ENCODE measurements around the gene PDZRN3.

The PDZRN3 gene

DNA sequence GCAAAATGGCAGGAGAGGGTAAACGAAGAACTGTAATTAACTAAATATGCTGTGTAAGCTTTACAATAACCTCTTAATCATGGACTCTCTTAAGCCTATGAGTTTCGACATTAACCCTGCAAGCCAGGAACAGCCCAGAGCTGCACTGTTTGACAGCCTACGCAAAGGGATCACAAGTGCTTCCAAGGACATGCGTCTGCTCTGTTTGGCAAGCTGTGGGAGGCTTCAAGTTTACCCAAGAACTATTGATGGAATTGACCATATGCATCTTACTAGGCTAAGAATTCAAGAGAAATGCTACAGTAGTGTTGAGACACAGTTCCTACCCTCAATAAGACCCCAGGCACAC is 66.0 kb downstream of the PDZRN3 start:
- DNase-seq (ENCODE audit: low read depth in 2 of 2, low spot score in 1 of 2): no peak

DNA sequence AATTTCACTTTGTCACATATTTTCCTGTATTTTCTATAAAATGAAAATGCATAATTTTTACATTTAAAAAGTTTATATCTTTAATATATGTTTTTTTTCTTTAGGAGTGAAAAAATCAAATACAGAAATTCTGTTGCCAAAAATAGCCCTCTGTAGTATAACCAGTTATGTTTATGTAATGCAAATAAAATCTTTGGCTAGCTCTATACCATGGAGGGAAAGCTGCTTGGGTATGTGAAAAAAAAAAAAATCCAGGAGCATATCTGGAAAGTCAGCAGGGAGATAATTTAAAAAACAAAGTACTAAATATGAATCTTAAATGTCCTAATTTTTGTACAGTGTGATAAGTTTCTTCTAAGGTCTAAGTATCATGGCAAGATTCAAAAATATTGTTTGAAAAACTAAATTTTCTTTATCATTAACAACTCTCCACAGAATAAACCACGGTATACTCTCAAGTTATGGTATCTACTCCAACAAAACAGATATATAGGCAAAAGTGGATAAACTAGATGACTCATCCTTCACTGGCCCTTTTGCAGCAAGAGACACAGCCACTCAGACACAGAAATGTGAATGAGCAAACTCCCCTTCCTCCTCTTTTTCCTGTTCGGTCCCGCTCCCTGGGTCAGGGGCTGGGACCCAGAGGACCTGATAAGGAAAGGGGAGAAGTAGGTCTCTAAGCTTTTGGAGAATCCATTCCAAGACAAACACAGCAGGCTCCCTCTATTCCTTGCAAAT is 66.6 kb downstream of the PDZRN3 start:
- DNase-seq (ENCODE audit: low read depth in 2 of 2, low spot score in 1 of 2): no peak

DNA sequence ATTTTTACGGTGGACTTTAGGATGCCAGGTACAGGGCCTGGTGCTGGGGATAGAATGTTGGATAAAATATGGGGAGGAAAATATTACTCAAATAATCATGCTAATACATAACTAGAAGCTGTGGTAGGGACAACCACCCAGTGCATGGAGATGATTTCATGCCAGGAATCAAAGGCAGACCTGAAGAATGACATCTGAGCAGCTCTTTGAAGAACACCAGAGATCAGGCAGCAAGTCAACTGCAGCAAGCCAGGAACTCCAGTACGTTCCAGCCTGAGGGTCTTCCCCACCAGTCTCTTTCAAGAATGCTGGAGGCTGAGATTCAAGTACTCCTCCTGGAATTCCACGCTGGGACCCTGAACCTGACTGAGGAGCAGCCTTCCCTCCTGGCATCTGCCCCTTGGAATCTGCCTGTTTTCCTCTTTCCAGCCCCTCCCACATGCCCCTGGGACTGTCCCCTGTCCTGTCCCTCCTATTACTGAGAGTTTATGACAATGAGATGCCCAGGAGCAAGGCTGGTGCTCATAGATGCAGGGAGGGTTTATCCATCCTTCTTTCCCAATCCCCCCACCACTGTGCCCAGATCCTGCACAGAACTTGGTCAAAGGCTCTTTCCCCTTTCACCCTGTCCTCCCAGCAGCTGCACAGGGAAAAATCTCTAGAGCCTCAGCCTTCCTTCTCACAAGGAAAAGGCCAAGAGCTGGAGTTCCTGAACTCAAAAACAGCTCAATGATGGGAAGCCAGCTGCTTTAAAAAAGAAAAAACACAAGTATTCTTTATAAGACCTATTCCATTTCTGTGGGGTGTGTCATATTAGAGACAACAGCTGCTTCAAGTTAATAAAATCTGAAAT is 68.0 kb downstream of the PDZRN3 start:
- DNase-seq (ENCODE audit: low read depth in 2 of 2, low spot score in 1 of 2): no peak

DNA sequence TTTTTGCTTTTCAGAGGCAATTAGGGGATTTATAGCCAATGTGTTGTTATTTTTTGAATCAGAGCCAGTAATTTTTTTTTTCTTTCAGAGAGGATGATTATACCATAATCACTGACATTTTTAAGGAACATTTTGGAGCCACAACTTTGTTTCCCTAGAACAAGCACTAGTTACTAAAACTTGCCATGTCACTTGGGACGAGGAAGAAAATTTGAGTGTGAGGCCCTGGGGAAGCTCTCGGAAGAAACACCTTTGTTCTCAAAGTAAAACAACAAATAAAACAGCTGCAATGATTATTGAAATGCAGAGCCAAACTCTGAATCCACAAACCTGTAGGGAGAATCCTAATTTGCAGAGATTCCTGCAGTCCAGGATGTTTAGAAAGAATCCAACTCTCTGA is 69.7 kb downstream of the PDZRN3 start:
- no peak for DNase-seq (ENCODE audit: low read depth in 2 of 2, low spot score in 1 of 2)

DNA sequence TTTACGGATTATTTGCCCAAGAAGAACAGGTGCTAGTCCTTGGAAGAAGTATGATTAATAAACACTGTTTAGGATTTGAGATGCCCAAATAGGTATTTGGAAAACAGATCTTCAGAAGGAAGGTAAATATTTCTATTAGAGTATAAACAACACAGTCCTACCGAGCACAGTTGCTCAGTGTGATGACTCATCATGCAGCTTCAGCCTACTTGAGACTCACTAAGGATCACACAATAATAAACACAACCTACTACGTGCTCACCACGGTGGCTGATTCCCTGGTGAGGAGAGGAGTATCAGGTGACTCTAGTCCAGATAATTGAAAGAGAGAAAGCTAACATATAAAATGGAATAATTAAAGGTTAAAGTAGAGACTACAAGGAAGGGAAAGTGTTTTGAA is 72.0 kb downstream of the PDZRN3 start:
- no peak for DNase-seq (ENCODE audit: low read depth in 2 of 2, low spot score in 1 of 2)

DNA sequence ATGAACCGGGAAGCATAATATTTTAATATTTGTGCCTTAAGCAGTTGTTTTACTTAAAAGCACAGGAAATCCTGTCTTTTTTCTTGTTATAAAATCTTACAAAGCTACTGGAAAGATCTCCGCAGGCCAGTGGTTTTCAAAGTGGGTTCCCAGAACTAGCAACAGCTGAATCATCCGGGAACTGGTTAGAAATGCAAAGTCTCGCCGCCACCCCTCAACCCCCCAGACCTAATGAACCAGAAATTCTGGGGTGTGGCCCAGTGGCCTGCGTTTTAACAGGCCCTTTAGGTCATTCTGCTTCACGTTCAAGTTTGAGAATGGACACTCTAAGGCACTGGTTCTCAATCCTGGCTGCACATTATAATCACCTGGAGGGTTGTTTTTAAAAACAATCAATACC is 74.7 kb downstream of the PDZRN3 start:
- no peak for DNase-seq (ENCODE audit: low read depth in 2 of 2, low spot score in 1 of 2)

DNA sequence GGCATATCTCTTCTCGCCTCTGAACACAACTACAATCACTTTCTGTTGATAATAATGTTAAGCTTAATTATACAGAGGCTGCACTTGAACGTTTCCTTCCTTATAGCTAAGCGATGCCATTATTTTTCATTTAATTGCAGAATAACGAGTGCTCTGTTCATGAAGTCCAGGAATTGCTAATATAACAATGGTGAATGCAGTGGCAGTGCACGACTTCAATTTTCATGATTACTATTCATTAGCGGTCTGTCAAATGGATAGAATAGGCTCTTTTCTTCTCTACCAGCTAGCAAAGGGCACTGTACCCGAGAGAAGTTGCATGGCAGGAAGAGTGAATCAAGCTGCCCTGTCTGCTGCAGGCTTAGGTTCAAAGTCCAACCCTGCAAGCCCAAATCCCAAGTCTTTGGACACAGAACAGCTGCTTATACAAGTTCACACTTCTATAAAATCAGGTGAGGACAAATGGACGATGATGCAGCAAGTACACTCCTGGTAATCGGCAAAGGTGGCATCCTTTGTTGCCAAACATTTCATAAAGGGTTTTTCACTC is 75.6 kb downstream of the PDZRN3 start:
- DNase-seq (ENCODE audit: low read depth in 2 of 2, low spot score in 1 of 2): no peak

DNA sequence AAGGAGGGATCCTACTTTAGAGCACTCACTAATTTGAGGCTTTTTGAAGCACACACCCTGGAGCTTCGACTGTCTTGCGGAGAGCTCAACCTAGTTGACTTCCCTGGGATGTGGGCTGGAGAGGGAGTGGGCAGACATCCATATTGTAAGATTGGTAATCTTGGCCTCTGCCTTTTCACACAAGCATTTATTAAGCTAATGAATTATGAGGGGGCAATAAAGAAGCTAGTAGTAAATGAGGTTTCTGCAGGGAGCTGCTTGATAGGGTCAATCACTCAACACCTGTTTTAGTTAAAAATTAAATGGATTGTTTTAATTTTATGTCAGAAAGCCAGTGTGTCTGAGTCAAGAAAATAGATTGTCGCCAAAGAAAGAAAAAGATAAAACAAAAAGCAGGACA is 76.3 kb downstream of the PDZRN3 start:
- no peak for DNase-seq (ENCODE audit: low read depth in 2 of 2, low spot score in 1 of 2)

DNA sequence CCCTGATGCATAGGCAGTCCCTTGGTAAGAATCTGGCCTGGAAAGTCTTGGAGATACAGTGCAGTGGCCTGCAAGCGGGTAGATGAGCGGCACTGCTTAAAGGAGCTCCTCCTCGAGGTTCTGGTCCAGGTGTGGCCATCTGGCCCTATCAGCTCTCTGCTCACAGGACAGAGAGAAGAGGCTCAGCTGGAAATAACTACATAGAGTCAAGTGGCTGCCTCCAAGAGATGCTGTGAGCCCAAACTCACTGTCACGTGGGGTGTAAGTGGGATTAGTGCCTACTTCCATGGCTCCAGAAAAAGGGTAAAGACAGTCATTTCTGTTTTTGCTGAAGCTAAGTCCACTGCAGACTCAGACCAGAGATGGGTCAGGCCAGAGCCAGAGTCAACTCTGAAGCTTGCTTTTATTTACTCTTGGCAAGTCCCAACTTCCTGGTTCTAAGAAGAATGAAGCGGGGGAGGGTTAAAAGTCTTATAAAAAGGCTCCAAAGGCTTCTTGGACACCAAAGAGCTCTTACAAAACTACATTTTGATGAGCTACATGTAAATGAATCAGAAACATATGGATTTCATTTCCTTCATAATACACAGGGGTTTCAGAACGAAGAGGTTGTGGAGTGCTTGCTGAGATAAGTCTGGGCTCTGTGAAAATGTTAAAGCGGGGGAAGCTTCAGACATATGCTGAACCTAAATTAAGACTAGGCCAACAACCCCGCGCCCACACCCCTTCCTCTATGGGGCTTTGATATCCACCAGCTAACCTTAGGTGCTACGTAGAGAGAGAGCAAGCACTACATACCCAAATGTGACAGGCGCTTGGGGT is 77.1 kb downstream of the PDZRN3 start:
- no peak for DNase-seq (ENCODE audit: low read depth in 2 of 2, low spot score in 1 of 2)

DNA sequence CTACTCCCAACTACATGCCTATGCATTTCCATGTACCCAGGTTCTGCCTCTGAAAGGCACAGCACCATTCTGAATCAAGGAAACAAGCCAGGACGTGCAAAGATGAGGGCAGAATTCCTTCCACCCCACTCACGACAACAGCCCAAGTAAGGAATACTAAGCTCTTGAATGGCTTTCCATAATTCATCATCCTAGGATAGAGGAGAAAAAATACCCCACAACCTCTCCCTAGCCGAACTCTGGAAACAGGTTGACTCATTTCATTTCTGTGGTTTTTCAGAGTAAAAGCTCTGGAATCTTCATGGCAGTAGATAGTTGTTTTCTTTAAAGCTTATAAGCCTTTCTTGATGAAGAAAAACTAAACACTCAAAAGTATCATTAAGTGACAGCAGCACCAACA is 77.8 kb downstream of the PDZRN3 start:
- no peak for DNase-seq (ENCODE audit: low read depth in 2 of 2, low spot score in 1 of 2)

DNA sequence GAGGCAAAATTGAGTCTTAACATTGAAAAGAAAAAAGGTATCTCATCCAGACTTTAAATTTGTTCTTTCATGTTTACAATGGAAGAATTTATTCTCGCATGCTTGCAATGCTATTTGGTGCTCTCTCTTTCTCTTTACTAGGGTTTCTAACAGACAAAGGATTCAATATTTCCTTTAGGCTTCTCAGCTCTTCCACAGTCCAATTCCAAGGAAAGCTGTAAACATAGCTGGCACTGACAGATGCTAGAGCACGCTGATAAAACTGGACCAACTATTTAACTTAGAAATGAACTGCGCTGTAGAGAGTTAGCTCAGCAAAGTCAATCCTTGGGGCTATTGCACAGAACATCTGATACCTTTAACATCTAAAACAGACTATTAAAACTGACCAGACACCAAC is 81.3 kb downstream of the PDZRN3 start:
- no peak for DNase-seq (ENCODE audit: low read depth in 2 of 2, low spot score in 1 of 2)

DNA sequence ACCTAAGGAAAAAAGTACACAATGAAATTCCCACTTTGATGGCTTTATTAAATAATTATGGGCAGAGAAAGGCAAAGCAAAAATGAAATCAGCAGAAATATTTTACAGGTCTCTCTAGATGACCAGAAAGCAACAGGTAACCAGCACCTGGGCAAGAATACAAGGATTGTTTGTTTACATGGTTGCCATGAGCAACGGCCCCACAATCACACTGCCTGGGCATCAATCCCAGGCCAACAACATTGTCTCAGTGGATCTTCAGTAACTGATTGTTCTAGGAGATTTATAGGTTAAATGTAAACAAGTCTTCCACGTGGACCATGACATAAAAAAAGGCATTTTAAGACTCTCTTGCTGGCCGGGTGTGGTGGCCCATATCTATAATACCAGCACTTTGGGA is 82.6 kb downstream of the PDZRN3 start:
- no peak for DNase-seq (ENCODE audit: low read depth in 2 of 2, low spot score in 1 of 2)

DNA sequence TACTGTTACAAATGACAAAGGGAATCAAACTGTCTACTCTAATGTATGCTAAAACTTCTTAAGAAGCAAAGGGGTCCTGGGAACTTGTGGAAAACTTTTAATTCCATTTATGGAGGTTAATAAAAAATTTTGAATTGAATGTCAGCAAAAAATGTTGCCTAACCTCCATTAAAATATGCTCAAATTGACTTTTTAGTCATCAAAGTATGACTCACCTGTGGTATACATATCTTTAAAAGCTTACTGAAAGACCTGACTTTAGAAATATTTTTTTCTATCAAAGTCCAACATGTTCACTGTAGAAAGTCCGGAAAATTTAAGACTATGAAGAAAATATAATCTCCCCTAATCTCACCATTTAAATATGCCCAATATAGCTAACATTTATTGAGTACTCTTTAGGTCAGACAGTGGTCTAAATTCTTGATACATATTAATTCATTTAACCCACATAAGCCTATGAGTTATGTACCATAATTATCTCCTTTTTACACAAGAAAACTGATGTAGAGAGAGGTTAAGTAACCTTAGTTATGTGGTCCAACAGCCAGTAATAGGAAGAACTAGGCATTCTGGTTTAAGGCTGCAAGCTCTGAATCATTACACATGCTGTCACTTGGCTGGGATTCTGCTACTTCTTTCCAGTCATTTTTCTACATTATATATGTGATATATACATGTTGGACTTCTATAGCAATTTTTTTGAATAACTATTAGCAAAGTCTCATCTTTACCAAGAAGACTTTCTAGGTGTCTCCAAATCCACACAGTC is 83.6 kb downstream of the PDZRN3 start:
- no peak for DNase-seq (ENCODE audit: low read depth in 2 of 2, low spot score in 1 of 2)

DNA sequence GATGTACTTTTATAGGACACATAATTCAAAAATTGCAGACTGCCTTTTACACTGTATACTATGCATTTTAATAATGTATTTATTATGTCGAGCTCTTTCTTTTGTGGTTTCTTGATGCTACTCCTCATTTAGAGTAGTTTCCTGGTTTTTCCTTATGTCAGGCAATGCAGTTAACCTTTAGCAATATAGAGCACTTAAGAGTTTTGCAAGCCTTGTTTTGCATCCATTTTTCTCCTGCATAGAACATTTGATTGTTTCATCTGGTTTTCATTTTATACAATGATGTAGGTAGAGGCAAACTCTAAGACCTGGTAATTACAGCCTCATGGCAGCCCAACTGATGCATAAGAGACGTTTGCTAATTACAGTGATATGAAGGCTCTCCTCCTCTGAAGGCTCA is 86.3 kb downstream of the PDZRN3 start:
- no peak for DNase-seq (ENCODE audit: low read depth in 2 of 2, low spot score in 1 of 2)

DNA sequence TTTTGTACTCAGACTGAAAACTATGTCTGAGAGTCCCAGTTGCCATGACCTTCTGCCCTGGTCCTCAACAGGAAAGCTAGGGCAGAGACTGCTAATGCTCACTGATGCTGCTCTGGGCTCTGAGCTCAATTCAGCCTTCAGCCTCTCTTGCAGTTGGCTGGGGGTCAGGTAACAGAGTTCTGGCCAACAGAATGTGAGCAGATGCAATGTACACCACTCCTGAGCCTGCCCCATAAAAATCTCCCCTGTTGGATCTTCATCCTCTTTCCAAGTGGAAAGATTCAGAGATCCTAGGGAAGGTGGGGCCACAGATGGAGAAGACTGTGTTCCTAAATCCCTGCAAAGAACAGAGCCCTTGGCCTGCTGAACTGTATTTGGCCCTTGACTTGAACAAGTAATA is 87.8 kb downstream of the PDZRN3 start:
- DNase-seq (ENCODE audit: low read depth in 2 of 2, low spot score in 1 of 2): no peak

DNA sequence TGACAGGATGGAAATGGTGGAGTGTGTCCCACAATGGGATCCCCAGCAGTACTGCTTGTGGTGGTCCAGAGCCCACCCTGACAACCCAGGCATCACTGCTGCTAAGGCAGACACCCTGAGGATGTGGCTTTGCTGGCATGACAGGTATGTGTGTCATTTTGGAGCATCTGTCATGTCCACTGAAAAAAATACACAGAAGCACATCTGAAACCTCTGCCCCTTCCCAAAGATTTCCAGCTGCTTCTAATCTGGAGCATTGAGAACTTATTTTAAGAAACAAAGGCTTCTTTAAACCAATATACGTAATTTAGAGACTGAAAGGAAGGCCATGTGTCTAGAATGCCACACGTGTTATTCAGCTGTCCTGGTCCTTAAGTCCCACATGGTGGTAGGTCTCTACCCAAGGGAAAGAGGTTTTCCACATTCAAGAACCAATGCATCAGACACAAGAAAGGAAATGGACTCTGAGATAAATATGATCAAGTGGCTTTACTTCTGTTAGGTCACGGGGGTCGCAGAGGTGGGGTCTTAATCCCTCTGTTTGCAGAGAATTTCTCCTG is 88.3 kb downstream of the PDZRN3 start:
- no peak for DNase-seq (ENCODE audit: low read depth in 2 of 2, low spot score in 1 of 2)

DNA sequence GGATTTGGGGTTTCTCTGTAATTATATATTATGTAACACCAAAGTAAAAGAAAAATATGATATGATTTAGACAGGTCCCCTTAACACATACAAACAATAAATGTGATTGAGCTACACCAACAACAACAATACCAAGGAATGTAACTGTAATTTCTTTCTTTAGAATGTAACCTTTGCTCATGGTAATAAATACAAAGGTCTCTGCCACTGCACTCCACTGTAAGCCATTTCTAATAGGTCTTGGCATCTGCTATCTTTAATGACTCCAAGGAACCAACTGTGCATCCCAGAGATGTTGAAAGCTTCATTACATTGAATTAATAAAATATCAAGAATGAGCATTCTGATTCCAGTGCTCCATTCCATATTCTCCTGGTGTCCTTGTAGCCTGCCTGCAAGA is 88.8 kb downstream of the PDZRN3 start:
- DNase-seq (ENCODE audit: low read depth in 2 of 2, low spot score in 1 of 2): no peak

DNA sequence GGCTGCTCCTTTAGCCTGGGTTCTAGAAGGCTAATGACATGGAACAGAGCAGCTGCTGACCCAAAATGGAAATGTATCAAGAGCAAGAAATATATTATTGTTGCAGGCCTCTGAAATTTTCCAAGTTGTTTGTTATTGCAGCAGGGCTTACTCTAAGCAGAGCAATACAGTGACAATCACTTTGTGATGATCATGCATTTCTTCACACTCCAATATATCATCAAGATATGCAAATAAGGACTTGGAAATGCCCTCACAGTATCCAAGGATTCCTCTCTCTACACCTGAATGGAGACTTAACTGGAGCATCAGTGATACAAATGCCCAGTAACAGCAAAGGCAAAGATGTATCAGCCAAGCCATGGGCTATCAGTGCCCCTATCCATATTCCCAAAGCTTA is 89.6 kb downstream of the PDZRN3 start:
- no peak for DNase-seq (ENCODE audit: low read depth in 2 of 2, low spot score in 1 of 2)

DNA sequence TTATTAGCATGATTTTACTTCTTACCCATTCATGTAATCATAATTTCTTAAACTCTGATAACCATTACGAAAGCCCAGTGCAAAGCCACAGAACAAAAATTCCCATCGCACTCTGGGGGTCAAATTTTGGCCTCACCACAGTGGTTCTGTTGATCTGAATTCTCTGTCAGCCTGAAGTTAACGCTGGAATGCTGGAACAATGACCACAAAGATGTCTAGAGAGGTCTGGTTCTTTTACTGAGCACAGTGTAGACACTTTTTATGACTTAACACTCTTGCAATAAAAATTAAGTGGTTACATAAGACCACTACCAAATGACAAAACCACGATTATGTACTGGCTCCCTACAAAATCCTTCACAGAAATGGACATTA is 94.7 kb downstream of the PDZRN3 start:
- no peak for DNase-seq (ENCODE audit: low read depth in 2 of 2, low spot score in 1 of 2)

DNA sequence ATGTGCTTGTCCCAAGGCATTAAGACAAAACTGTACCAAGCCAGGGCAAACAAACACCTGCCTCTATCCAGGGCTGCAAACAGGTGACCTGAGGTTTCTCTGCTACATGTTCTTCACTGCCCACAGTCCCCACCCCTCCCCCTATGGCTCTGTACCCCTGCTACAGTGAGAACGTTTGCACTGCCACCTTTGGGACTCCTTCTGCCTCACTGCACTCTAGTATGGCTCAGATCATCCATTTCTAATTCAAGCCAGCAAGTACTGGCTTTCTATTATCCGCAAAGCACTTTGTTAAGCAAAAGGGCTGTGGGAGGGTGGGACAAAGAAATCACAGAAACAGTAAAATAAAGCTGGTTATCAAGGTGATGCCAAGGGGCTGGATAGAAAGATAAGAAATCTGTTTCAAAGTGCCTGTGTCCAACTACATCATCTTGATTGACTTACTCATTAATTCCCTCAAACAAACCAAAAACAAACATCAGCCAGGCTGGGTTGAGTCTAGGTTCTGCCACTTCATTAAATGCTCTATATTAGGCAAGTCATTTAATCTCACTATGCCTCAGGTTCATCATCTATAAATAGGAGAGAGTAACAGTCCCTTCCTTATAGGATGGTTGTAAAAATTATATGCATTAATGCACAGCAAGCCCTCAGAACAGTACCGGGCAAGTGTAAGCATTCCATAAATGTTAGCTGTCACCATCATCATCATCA is 95.3 kb downstream of the PDZRN3 start:
- no peak for DNase-seq (ENCODE audit: low read depth in 2 of 2, low spot score in 1 of 2)

Measured in stimulated activated CD8-positive, alpha-beta memory T cell treated with anti-CD3 and anti-CD28 coated beads, Interleukin-4, amount 100 ng/mL, for 4 hours (primary cell).